OCI-LY3 (cell line): Measurements from ENCODE around the gene GJB5.

Experiments used
- H2AFZ ChIP-seq: fragments of 200-600, 300-600 bp; shearing (Covaris generic); 2 replicates; pipeline ENCODE4 v1.6.0; 2014; ENCODE audit warnings: antibody characterized with exemption, low read depth, low read length
- H3K27ac ChIP-seq: fragments of 200-600, 300-600 bp; sonication (generic); 2 replicates; pipeline ENCODE4 v1.5.1; 2014; ENCODE audit warnings: mild to moderate bottlenecking, low read length, moderate library complexity, mixed read lengths
- H3K27me3 ChIP-seq: fragments of 200-600, 300-600 bp; sonication (generic); 2 replicates; pipeline ENCODE4 v1.6.1; 2014; ENCODE audit warnings: low read depth, low read length, mixed read lengths
- H3K36me3 ChIP-seq: fragments of 200-600, 300-600 bp; sonication (generic); replicated peaks from 2 replicates; pipeline ENCODE3; 2014; ENCODE audit warnings: low read depth, low read length, mixed read lengths
- H3K4me1 ChIP-seq: fragments of 300-600, 200-600 bp; sonication (generic); 2 replicates; pipeline ENCODE4 v1.6.1; 2014; ENCODE audit warnings: low read length, mixed read lengths
- H3K4me2 ChIP-seq: fragments of 200-600, 300-600 bp; sonication (generic); 2 replicates; pipeline ENCODE4 v1.6.1; 2014; ENCODE audit warnings: low read length, mixed read lengths
- H3K4me3 ChIP-seq: fragments of 300-600, 200-600 bp; sonication (generic); 2 replicates; pipeline ENCODE4 v1.5.1; 2014; ENCODE audit warnings: antibody characterized with exemption, mild to moderate bottlenecking, low read length, moderate library complexity
- H3K79me2 ChIP-seq: fragments of 300-600, 200-600 bp; shearing (Covaris generic); 2 replicates; pipeline ENCODE4 v1.6.1; 2014; ENCODE audit warnings: mild to moderate bottlenecking, low read length, mixed read lengths
- H3K9ac ChIP-seq: fragments of 300-600, 200-600 bp; shearing (Covaris generic); 2 replicates; pipeline ENCODE4 v1.6.0; 2014; ENCODE audit warnings: mild to moderate bottlenecking, low read length, moderate library complexity
- H3K9me3 ChIP-seq: fragments of 200-600, 300-600 bp; shearing (Covaris generic); 2 replicates; pipeline ENCODE4 v1.6.1; 2014; ENCODE audit warnings: low read length, mixed read lengths; ENCODE audit not compliant: insufficient read depth
- H4K20me1 ChIP-seq: fragments of 200-600, 300-600 bp; sonication (generic); 2 replicates; pipeline ENCODE4 v1.6.1; 2016; ENCODE audit warnings: low read length, mixed read lengths; ENCODE audit not compliant: insufficient read depth
- CTCF ChIP-seq: fragments of 200-600, 300-600 bp; sonication (generic); IDR thresholded peaks from 2 replicates; pipeline ENCODE4 v1.5.1; 2014; ENCODE audit warnings: antibody characterized with exemption, low read length, low read depth
- EZH2phosphoT487 ChIP-seq: fragments of 200-600 bp; shearing (Covaris generic); IDR thresholded peaks from 2 replicates; pipeline ENCODE4 v1.6.1; 2018; ENCODE audit warnings: antibody characterized with exemption, mixed run types, low read depth

GJB5 gene

GRCh38 chr1:34710812-34711211 is 44.0 kb upstream of the GJB5 start:
- no peaks in the 10 kb centered on the region for H3K9me3 ChIP-seq
- H3K4me3 ChIP-seq = no peak overlapping the region
- TF ChIP-seq CTCF = no peak
- TF ChIP-seq EZH2phosphoT487 = no peak
- no peak overlapping the region for H2AFZ ChIP-seq
- no peak overlapping the region for H3K4me2 ChIP-seq
- H3K27ac ChIP-seq = no peak overlapping the region
- H3K4me1 ChIP-seq = no peaks in the 10 kb centered on the region
- no peaks in the 10 kb centered on the region for H3K79me2 ChIP-seq
- H4K20me1 ChIP-seq = no peaks in the 10 kb centered on the region
- H3K9ac ChIP-seq = no peak overlapping the region
- no peaks in the 10 kb centered on the region for H3K36me3 ChIP-seq
- H3K27me3 ChIP-seq = no peaks in the 10 kb centered on the region

GRCh38 chr1:34711485-34711884 is 43.4 kb upstream of the GJB5 start:
- H3K79me2 ChIP-seq = no peaks in the 10 kb centered on the region
- TF ChIP-seq CTCF = no peak
- no peak for TF ChIP-seq EZH2phosphoT487
- H3K9ac ChIP-seq = no peak overlapping the region
- H2AFZ ChIP-seq = no peak overlapping the region
- no peak overlapping the region for H3K4me2 ChIP-seq
- no peaks in the 10 kb centered on the region for H3K4me1 ChIP-seq
- H3K27me3 ChIP-seq = no peaks in the 10 kb centered on the region
- no peaks in the 10 kb centered on the region for H4K20me1 ChIP-seq
- H3K4me3 ChIP-seq = no peak overlapping the region
- no peaks in the 10 kb centered on the region for H3K36me3 ChIP-seq
- H3K9me3 ChIP-seq = no peaks in the 10 kb centered on the region
- no peak overlapping the region for H3K27ac ChIP-seq

- Histone ChIP-seq H2AFZ (no peak overlapping the region), H3K27me3 (no peaks in the 10 kb centered on the region), H3K36me3 (no peaks in the 10 kb centered on the region), H4K20me1 (no peaks in the 10 kb centered on the region), H3K79me2 (no peaks in the 10 kb centered on the region), H3K27ac (no peak overlapping the region), H3K9ac (no peak overlapping the region), H3K9me3 (no peaks in the 10 kb centered on the region), H3K4me3 (no peak overlapping the region), H3K4me2 (no peak overlapping the region), H3K4me1 (no peaks in the 10 kb centered on the region)
- TF ChIP-seq CTCF = no peak
- no peak for TF ChIP-seq EZH2phosphoT487
Measured at GRCh38 chr1:34712007-34712688, 42.7 kb upstream of the GJB5 start.

GRCh38 chr1:34713443-34713842 is 41.4 kb upstream of the GJB5 start:
- Histone ChIP-seq H3K27me3 (no peaks in the 10 kb centered on the region), H3K4me1 (no peaks in the 10 kb centered on the region), H3K9ac (no peak overlapping the region), H3K79me2 (no peaks in the 10 kb centered on the region), H3K4me2 (no peak overlapping the region), H3K9me3 (no peaks in the 10 kb centered on the region), H4K20me1 (no peaks in the 10 kb centered on the region), H3K4me3 (no peak overlapping the region), H3K36me3 (no peaks in the 10 kb centered on the region), H3K27ac (no peak overlapping the region), H2AFZ (no peak overlapping the region)
- TF ChIP-seq EZH2phosphoT487 (no peak), CTCF (no peak)
